SU-DHL-6 (cell line): ENCODE measurements around the gene RNF150.

ENCODE experiments used
- H2AFZ ChIP-seq: fragments of 200-600 bp; sonication (generic); 2 replicates; pipeline ENCODE4 v1.6.1; 2014; ENCODE audit warnings: low read depth, mild to moderate bottlenecking, moderate library complexity, mixed read lengths, antibody characterized with exemption, low read length; ENCODE audit not compliant: severe bottlenecking
- H3F3A ChIP-seq: fragments of 200-600 bp; shearing (Covaris generic); 2 replicates; pipeline ENCODE4 v1.6.0; 2016; ENCODE audit warnings: antibody characterized with exemption, mild to moderate bottlenecking; ENCODE audit not compliant: insufficient read depth
- H3K27ac ChIP-seq: fragments of 200-600 bp; sonication (generic); 2 replicates; pipeline ENCODE4 v1.5.1; 2016; ENCODE audit warnings: low read depth, mild to moderate bottlenecking, low read length, moderate library complexity, mixed read lengths
- H3K27me3 ChIP-seq: fragments of 200-600 bp; sonication (generic), shearing (Covaris generic); 2 replicates; pipeline ENCODE4 v1.6.0; 2014; ENCODE audit warnings: mild to moderate bottlenecking, low read length
- H3K36me3 ChIP-seq: fragments of 200-600 bp; sonication (generic); 2 replicates; pipeline ENCODE4 v1.6.1; 2014; ENCODE audit warnings: mild to moderate bottlenecking, low read length, mixed read lengths
- H3K4me2 ChIP-seq: fragments of 300-600, 200-600 bp; shearing (Covaris generic), sonication (generic); 2 replicates; pipeline ENCODE4 v1.6.0; 2014; ENCODE audit warnings: low read length, low read depth, mild to moderate bottlenecking; ENCODE audit not compliant: poor library complexity, severe bottlenecking
- H3K4me3 ChIP-seq: fragments of 200-600 bp; sonication (generic); 2 replicates; pipeline ENCODE4 v1.5.1; 2014; ENCODE audit warnings: antibody characterized with exemption, low read length, mild to moderate bottlenecking, mixed read lengths; ENCODE audit not compliant: insufficient read depth, poor library complexity, severe bottlenecking
- H3K79me2 ChIP-seq: fragments of 200-600 bp; sonication (generic); 2 replicates; pipeline ENCODE4 v1.6.1; 2014; ENCODE audit warnings: mild to moderate bottlenecking, low read length, moderate library complexity; ENCODE audit not compliant: insufficient read depth
- H3K9ac ChIP-seq: fragments of 200-600 bp; sonication (generic); 2 replicates; pipeline ENCODE4 v1.7.0; 2014; ENCODE audit warnings: mild to moderate bottlenecking, low read length
- H3K9me2 ChIP-seq: fragments of 200-600 bp; sonication (generic); replicated peaks from 2 replicates; pipeline ENCODE4 v1.6.1; 2014; ENCODE audit warnings: low read length; ENCODE audit not compliant: insufficient read depth
- H3K9me3 ChIP-seq: fragments of 200-600 bp; sonication (generic); 2 replicates; pipeline ENCODE4 v1.6.1; 2014; ENCODE audit warnings: low read length, mixed read lengths; ENCODE audit not compliant: insufficient read depth
- H4K20me1 ChIP-seq: fragments of 200-600 bp; sonication (generic); 2 replicates; pipeline ENCODE4 v1.6.1; 2014; ENCODE audit warnings: low read depth, mild to moderate bottlenecking, antibody characterized with exemption, low read length, moderate library complexity, mixed read lengths
- EZH2phosphoT487 ChIP-seq: fragments of 200-600 bp; sonication (generic), shearing (Covaris generic); conservative IDR thresholded peaks from 2 replicates; pipeline ENCODE4 v1.6.1; 2018; ENCODE audit warnings: mild to moderate bottlenecking, antibody characterized with exemption, low read length, moderate library complexity, mixed read lengths
- TF ChIP-seq, protein P1 (sequence below): fragments of 200-600 bp; sonication (generic); IDR thresholded peaks from one replicate; pipeline ENCODE4 v1.5.1; 2017; ENCODE audit warnings: antibody characterized with exemption, mild to moderate bottlenecking, low read length, moderate library complexity; ENCODE audit not compliant: insufficient read depth, poor library complexity, severe bottlenecking

The RNF150 gene

GRCh38 chr4:140876615-140877364, 256.5 kb downstream of the RNF150 start:
- Histone ChIP-seq H3K4me3 (no peak overlapping the region), H3F3A (no peaks in the 10 kb centered on the region), H4K20me1 (no peaks in the 10 kb centered on the region), H2AFZ (no peak overlapping the region), H3K4me2 (no peak overlapping the region), H3K27me3 (no peaks in the 10 kb centered on the region), H3K27ac (no peak overlapping the region), H3K79me2 (no peaks in the 10 kb centered on the region), H3K9me3 (no peaks in the 10 kb centered on the region), H3K36me3 (no peaks in the 10 kb centered on the region), H3K9ac (no peak overlapping the region), H3K9me2 (no peaks in the 10 kb centered on the region)
- TF ChIP-seq, protein P1, sequence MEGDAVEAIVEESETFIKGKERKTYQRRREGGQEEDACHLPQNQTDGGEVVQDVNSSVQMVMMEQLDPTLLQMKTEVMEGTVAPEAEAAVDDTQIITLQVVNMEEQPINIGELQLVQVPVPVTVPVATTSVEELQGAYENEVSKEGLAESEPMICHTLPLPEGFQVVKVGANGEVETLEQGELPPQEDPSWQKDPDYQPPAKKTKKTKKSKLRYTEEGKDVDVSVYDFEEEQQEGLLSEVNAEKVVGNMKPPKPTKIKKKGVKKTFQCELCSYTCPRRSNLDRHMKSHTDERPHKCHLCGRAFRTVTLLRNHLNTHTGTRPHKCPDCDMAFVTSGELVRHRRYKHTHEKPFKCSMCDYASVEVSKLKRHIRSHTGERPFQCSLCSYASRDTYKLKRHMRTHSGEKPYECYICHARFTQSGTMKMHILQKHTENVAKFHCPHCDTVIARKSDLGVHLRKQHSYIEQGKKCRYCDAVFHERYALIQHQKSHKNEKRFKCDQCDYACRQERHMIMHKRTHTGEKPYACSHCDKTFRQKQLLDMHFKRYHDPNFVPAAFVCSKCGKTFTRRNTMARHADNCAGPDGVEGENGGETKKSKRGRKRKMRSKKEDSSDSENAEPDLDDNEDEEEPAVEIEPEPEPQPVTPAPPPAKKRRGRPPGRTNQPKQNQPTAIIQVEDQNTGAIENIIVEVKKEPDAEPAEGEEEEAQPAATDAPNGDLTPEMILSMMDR = no peak
- TF ChIP-seq EZH2phosphoT487 = no peak

DNA sequence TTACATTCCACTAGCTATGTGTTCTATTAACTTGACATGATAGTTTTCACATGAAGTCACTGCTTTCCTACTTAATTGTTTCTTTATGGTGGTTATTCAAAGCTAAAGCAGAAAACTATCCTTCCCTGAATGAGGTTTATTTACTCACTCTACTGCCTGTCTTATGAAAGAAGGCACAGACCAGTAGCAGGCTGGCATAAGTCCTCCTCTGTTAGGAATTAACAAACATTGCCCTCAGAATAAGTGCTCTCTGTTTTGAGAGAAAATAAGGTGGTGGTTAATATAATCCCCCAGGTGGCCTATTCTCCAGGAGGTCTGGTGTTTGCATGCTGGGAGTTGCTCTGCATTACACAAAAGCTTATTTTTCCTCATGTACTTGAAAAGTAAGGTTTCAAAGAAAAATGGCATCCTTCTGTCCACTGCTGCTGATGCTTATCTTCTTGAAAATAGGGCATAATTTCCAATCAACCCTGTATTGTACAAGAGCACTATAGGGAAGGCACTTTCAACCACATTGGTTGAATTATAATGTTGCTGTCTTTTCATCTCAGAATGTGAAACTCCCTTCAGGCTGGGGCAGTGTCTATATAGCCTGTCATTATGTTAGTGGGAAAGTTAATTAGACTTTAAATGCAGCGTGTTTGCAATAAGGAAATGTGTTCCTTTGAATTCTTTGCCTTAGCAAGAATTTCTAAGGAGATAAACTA, 257.4 kb downstream of the RNF150 start:
- no peaks in the 10 kb centered on the region for H3K27me3 ChIP-seq
- H3K79me2 ChIP-seq = no peaks in the 10 kb centered on the region
- H3K27ac ChIP-seq = no peak overlapping the region
- H2AFZ ChIP-seq = no peak overlapping the region
- no peaks in the 10 kb centered on the region for H3F3A ChIP-seq
- H3K4me3 ChIP-seq = no peak overlapping the region
- no peak overlapping the region for H3K9ac ChIP-seq
- H4K20me1 ChIP-seq = no peaks in the 10 kb centered on the region
- no peak overlapping the region for H3K4me2 ChIP-seq
- no peak for TF ChIP-seq EZH2phosphoT487
- TF ChIP-seq, protein P1 = no peak
- H3K36me3 ChIP-seq = no peaks in the 10 kb centered on the region
- no peaks in the 10 kb centered on the region for H3K9me3 ChIP-seq
- H3K9me2 ChIP-seq = no peaks in the 10 kb centered on the region

- H3K9ac ChIP-seq = no peak overlapping the region
- no peaks in the 10 kb centered on the region for H3F3A ChIP-seq
- H3K27ac ChIP-seq = no peak overlapping the region
- no peak overlapping the region for H2AFZ ChIP-seq
- H3K27me3 ChIP-seq = no peaks in the 10 kb centered on the region
- H3K36me3 ChIP-seq = no peaks in the 10 kb centered on the region
- no peaks in the 10 kb centered on the region for H3K79me2 ChIP-seq
- no peaks in the 10 kb centered on the region for H3K9me3 ChIP-seq
- H3K4me3 ChIP-seq = no peak overlapping the region
- H3K9me2 ChIP-seq = no peaks in the 10 kb centered on the region
- TF ChIP-seq, protein P1 = no peak
- TF ChIP-seq EZH2phosphoT487 = no peak
- no peaks in the 10 kb centered on the region for H4K20me1 ChIP-seq
- no peak overlapping the region for H3K4me2 ChIP-seq
Observed at GRCh38 chr4:140874056-140874455, 259.2 kb downstream of the RNF150 start.
